ENCODE results near the gene DLGAP5. TPM values are rescaled to one million over a fixed set of nuclear protein-coding genes. Genes with fewer than 3 reads are reported as not detected.

DLGAP5 gene
- total and polyA plus RNA-seq, 2 donors (not counting 1 experiment from before 2014, with no cell fraction given) = 8.1 to 10.5 TPM

DNA sequence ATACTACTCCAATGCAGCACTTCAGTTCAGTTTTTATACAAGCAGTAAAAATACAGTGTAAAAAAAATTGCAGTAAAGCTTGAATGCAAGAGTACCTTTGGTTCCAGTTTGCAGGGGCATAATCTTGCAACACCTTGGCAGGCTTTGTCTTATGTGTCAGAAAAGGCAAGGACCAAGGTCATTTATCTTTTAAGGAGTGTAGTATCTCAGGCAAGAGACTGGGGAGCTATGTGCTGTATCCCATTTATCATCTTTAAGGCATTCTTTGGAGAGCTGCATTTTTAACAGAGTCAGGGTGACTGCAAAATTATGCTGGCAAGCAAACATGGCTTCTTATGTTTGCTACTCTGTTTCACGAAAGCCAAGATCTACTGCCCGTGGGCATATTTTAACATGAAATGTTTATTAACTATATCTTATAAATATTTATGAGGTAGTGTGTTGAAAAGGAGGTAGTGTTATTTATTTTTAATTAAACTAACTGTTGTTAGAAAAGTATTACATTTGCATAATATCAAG, 14.8 kb upstream of the DLGAP5 start:
- peak in 1 of 2 donors; percentile 6 for DNase-seq (ENCODE audit: low read depth in 2 of 2)
- H4K20me1 ChIP-seq (ENCODE audit: control insufficient read depth, extremely low read depth, insufficient read depth, low read length) = no peaks in the 10 kb centered on the region
- H2AFZ ChIP-seq (ENCODE audit: low read length) = no peak overlapping the region
- H3K27ac ChIP-seq (ENCODE audit: insufficient read depth, low read length) = no peak overlapping the region
- no peaks in the 10 kb centered on the region for H3K36me3 ChIP-seq (ENCODE audit: control insufficient read depth, insufficient read depth, low read length)
- H3K4me3 ChIP-seq (replicated peaks in 1 of 4; ENCODE audit: control extremely low read depth in 1 of 4, insufficient read depth in 1 of 4, low read depth in 3 of 4, low read length in 4 of 4) = no peak overlapping the region
- no peaks in the 10 kb centered on the region for H3K9me3 ChIP-seq (ENCODE audit: control insufficient read depth, insufficient read depth, low read depth, low read length)
- H3K79me2 ChIP-seq (ENCODE audit: control insufficient read depth, insufficient read depth, low read length) = no peaks in the 10 kb centered on the region
- no peak for TF ChIP-seq EZH2 (IDR thresholded peaks at IDR 0.05; ENCODE audit: low read length, missing control alignments)
- TF ChIP-seq, protein P1, sequence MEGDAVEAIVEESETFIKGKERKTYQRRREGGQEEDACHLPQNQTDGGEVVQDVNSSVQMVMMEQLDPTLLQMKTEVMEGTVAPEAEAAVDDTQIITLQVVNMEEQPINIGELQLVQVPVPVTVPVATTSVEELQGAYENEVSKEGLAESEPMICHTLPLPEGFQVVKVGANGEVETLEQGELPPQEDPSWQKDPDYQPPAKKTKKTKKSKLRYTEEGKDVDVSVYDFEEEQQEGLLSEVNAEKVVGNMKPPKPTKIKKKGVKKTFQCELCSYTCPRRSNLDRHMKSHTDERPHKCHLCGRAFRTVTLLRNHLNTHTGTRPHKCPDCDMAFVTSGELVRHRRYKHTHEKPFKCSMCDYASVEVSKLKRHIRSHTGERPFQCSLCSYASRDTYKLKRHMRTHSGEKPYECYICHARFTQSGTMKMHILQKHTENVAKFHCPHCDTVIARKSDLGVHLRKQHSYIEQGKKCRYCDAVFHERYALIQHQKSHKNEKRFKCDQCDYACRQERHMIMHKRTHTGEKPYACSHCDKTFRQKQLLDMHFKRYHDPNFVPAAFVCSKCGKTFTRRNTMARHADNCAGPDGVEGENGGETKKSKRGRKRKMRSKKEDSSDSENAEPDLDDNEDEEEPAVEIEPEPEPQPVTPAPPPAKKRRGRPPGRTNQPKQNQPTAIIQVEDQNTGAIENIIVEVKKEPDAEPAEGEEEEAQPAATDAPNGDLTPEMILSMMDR (conservative IDR thresholded peaks at IDR 0.05 in 1 of 2, IDR thresholded peaks at IDR 0.05 in 1 of 2; ENCODE audit: low read depth in 1 of 2, low read length in 2 of 2) = no peak
- H3K4me1 ChIP-seq (ENCODE audit: control insufficient read depth, extremely low read depth, insufficient read depth, low read length) = no peaks in the 10 kb centered on the region
- no peak overlapping the region for H3K4me2 ChIP-seq (ENCODE audit: extremely low read depth, insufficient read depth, low read length)
- H3K27me3 ChIP-seq (ENCODE audit: control insufficient read depth, insufficient read depth, low read length) = no peaks in the 10 kb centered on the region
- H3K9ac ChIP-seq (ENCODE audit: insufficient read depth, low read length) = no peak overlapping the region

DNA sequence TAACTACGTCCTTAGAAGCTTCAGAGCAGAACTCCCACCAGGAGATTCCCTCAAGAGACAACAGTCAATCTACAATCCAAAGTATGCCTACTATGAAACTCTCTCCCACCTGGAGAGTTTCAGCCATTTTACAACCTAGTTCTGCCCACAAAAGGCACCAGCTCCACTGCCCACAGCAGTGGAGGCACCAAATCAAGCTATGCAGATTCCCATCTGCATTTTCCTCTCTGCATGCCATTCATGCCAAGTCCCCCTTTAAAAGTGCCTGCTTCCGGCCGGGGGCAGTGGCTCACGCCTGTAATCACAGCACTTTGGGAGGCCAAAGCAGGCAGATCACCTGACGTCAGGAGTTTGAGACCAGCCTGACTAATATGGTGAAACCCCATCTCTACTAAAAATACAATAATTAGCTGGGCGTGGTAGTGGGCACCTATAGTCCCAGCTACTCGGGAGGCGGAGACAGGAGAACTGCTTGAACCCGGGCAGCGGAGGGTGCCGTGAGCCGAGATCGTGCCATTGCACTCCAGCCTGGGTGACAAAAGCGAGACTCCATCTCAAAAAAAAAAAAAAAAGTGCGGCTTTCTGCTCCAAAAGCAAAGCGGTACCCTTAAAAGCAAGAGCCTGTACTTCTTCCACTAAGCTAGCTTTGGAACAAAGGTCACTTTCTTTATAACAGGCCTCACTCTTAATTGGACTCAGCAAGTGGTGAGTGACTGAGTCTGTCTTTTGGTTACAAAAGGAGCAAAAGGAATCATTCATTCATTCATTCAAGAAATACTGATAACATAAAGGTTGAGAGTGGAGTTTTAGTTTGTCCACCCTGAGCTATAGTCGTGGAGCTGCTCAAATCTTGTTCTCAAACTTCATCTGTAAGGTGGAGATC, 10.1 kb upstream of the DLGAP5 start:
- no peaks in the 10 kb centered on the region for H3K4me1 ChIP-seq (ENCODE audit: control insufficient read depth, extremely low read depth, insufficient read depth, low read length)
- H4K20me1 ChIP-seq (ENCODE audit: control insufficient read depth, extremely low read depth, insufficient read depth, low read length) = no peaks in the 10 kb centered on the region
- H3K79me2 ChIP-seq (ENCODE audit: control insufficient read depth, insufficient read depth, low read length) = no peaks in the 10 kb centered on the region
- H2AFZ ChIP-seq (ENCODE audit: low read length) = no peak overlapping the region
- H3K27ac ChIP-seq (ENCODE audit: insufficient read depth, low read length) = no peak overlapping the region
- no peak for TF ChIP-seq EZH2 (IDR thresholded peaks at IDR 0.05; ENCODE audit: low read length, missing control alignments)
- TF ChIP-seq, protein P1 (conservative IDR thresholded peaks at IDR 0.05 in 1 of 2, IDR thresholded peaks at IDR 0.05 in 1 of 2; ENCODE audit: low read depth in 1 of 2, low read length in 2 of 2) = no peak
- no peaks in the 10 kb centered on the region for H3K36me3 ChIP-seq (ENCODE audit: control insufficient read depth, insufficient read depth, low read length)
- DNase-seq (ENCODE audit: low read depth in 2 of 2) = no peak
- H3K9ac ChIP-seq (ENCODE audit: insufficient read depth, low read length) = no peak overlapping the region
- H3K9me3 ChIP-seq (ENCODE audit: control insufficient read depth, insufficient read depth, low read depth, low read length) = no peaks in the 10 kb centered on the region
- H3K27me3 ChIP-seq (ENCODE audit: control insufficient read depth, insufficient read depth, low read length) = no peaks in the 10 kb centered on the region
- H3K4me3 ChIP-seq (replicated peaks in 1 of 4; ENCODE audit: control extremely low read depth in 1 of 4, insufficient read depth in 1 of 4, low read depth in 3 of 4, low read length in 4 of 4) = no peak overlapping the region
- H3K4me2 ChIP-seq (ENCODE audit: extremely low read depth, insufficient read depth, low read length) = no peak overlapping the region

DNA sequence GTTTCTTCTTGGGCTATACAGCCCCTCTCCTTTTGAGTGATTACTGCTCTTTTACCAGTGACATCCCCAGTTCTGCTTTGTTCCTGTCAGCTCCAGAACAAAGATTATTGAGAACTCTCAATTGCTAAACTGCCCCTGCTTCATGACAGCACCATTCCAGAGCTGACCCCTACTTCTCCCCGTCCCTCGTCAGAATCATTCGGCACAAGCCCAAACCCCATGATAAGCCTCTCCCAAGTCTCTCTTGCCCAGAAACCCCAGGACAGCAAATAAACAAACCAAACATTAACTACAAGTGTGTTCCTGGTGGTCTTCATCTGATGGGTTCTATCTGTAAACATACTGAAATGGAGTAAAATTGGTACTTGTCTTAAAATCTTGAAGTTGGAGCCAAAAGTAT, 9.3 kb upstream of the DLGAP5 start:
- TF ChIP-seq EZH2 (IDR thresholded peaks at IDR 0.05; ENCODE audit: low read length, missing control alignments) = no peak
- TF ChIP-seq, protein P1 (conservative IDR thresholded peaks at IDR 0.05 in 1 of 2, IDR thresholded peaks at IDR 0.05 in 1 of 2; ENCODE audit: low read depth in 1 of 2, low read length in 2 of 2) = no peak
- no peaks in the 10 kb centered on the region for H3K4me1 ChIP-seq (ENCODE audit: control insufficient read depth, extremely low read depth, insufficient read depth, low read length)
- H3K27ac ChIP-seq (ENCODE audit: insufficient read depth, low read length) = no peak overlapping the region
- no peak overlapping the region for H2AFZ ChIP-seq (ENCODE audit: low read length)
- DNase-seq (ENCODE audit: low read depth in 2 of 2) = no peak
- no peaks in the 10 kb centered on the region for H4K20me1 ChIP-seq (ENCODE audit: control insufficient read depth, extremely low read depth, insufficient read depth, low read length)
- no peak overlapping the region for H3K9ac ChIP-seq (ENCODE audit: insufficient read depth, low read length)
- no peak overlapping the region for H3K4me2 ChIP-seq (ENCODE audit: extremely low read depth, insufficient read depth, low read length)
- H3K79me2 ChIP-seq (ENCODE audit: control insufficient read depth, insufficient read depth, low read length) = no peaks in the 10 kb centered on the region
- H3K27me3 ChIP-seq (ENCODE audit: control insufficient read depth, insufficient read depth, low read length) = no peaks in the 10 kb centered on the region
- H3K4me3 ChIP-seq (replicated peaks in 1 of 4; ENCODE audit: control extremely low read depth in 1 of 4, insufficient read depth in 1 of 4, low read depth in 3 of 4, low read length in 4 of 4) = no peak overlapping the region
- H3K9me3 ChIP-seq (ENCODE audit: control insufficient read depth, insufficient read depth, low read depth, low read length) = no peaks in the 10 kb centered on the region
- H3K36me3 ChIP-seq (ENCODE audit: control insufficient read depth, insufficient read depth, low read length) = no peaks in the 10 kb centered on the region
